Panc1 (cell line): Measurements from ENCODE around the gene CC2D1A. TPM values are rescaled to one million over a fixed set of nuclear protein-coding genes. Genes with fewer than 3 reads are reported as not detected.

Experiments used
- ATAC-seq: fragments of 200-7000 bp; cut with Tn5 transposase; 2 replicates; pipeline ENCODE4 v1.9.1; 2020; ENCODE audit warnings: mild to moderate bottlenecking, moderate library complexity
- BruUV-seq: library from RNA; stranded (reverse); fragments of 400-500 nt; replicated peaks from 2 replicates; lab custom pipeline; 2021; lab: Mats Ljungman, UMichigan
- CTCF ChIA-PET: fragments of 300-600 bp; sonication (Branson Sonifier 250); formaldehyde crosslinking; loops from one replicate; lab custom pipeline; 2022; ENCODE audit warnings: antibody characterized with exemption; lab: Charles Lee
- POLR2A ChIA-PET: fragments of 300-600 bp; sonication (Branson Sonifier 250); formaldehyde crosslinking; loops from one replicate; lab custom pipeline; 2022; ENCODE audit warnings: antibody characterized with exemption; lab: Charles Lee
- DNase-seq: peaks from one replicate; pipeline ENCODE4 v3.0.0-alpha.2; 2010; ENCODE audit warnings: low read depth, low spot score
- H3K27ac ChIP-seq: 2 replicates; pipeline ENCODE4 v1.5.1; 2011; ENCODE audit warnings: mild to moderate bottlenecking, low read length, inconsistent platforms
- H3K27me3 ChIP-seq: fragments of 200-500 bp; sonication (Bioruptor generic); 2 replicates; pipeline ENCODE4 v1.6.0; 2014; ENCODE audit warnings: low read length, inconsistent platforms; ENCODE audit not compliant: control insufficient read depth, insufficient read depth
- H3K36me3 ChIP-seq: fragments of 200-500 bp; sonication (Bioruptor generic); 2 replicates; pipeline ENCODE4 v1.5.1; 2014; ENCODE audit warnings: inconsistent platforms, mild to moderate bottlenecking, low read length, moderate library complexity; ENCODE audit not compliant: control insufficient read depth, insufficient read depth
- H3K4me1 ChIP-seq: 2 replicates; pipeline ENCODE4 v1.5.1; 2011; ENCODE audit warnings: inconsistent platforms, mild to moderate bottlenecking, low read length, moderate library complexity; ENCODE audit not compliant: control insufficient read depth, insufficient read depth
- H3K4me3 ChIP-seq, 2 experiments: 2 replicates each; pipeline ENCODE4 v1.5.1; 2011 to 2012; ENCODE audit warnings: low read depth in 2 of 2, low read length in 2 of 2, mild to moderate bottlenecking in 2 of 2, inconsistent platforms in 1 of 2, moderate library complexity in 1 of 2
- H3K9me3 ChIP-seq: fragments of 200-500 bp; sonication (Bioruptor generic); 2 replicates; pipeline ENCODE4 v1.5.1; 2014; ENCODE audit warnings: low read depth, mild to moderate bottlenecking, inconsistent platforms, low read length, moderate library complexity; ENCODE audit not compliant: control insufficient read depth, insufficient read depth
- CTCF ChIP-seq: fragments of 450-650 bp; IDR thresholded peaks from 2 replicates; pipeline ENCODE4 v1.5.1; 2017; ENCODE audit warnings: mild to moderate bottlenecking
- POLR2AphosphoS5 ChIP-seq: IDR thresholded peaks from 2 replicates; pipeline ENCODE4 v1.6.1; 2012; ENCODE audit warnings: mild to moderate bottlenecking, low read depth, low read length, moderate library complexity
- REST ChIP-seq, 2 experiments: IDR thresholded peaks; 2 replicates each; pipeline ENCODE4 v1.6.1; 2011 to 2012; ENCODE audit warnings: low read depth in 2 of 2, control low read depth in 1 of 2, low read length in 1 of 2, mild to moderate bottlenecking in 1 of 2, moderate library complexity in 1 of 2; ENCODE audit not compliant: insufficient read depth in 1 of 2
- SIN3A ChIP-seq: IDR thresholded peaks from 2 replicates; pipeline ENCODE4 v1.6.1; 2012; ENCODE audit warnings: low read depth, mild to moderate bottlenecking, low read length, moderate library complexity, borderline replicate concordance; ENCODE audit not compliant: insufficient read depth
- TCF7L2 ChIP-seq: IDR thresholded peaks from 2 replicates; pipeline ENCODE4 v1.6.1; 2011; ENCODE audit warnings: mild to moderate bottlenecking, low read depth, low read length, inconsistent platforms
- in situ Hi-C: cut with HindIII; loops from 2 replicates; pipeline ENCODE4 v1.10.0; 2016; ENCODE audit warnings: low sequenced_read_pairs, low pct_unique_long_range_greater_than_20kb
- intact Hi-C: fragments of 100-400 bp; cut with micrococcal nuclease; formaldehyde crosslinking; loops from one replicate; pipeline ENCODE4 v1.10.0; 2022; ENCODE audit not compliant: unreplicated experiment
- total RNA-seq: library from RNA; stranded (reverse); gene quantifications from one replicate; pipeline ENCODE4 v1.2.1, GENCODE V29; 2021; ENCODE audit not compliant: unreplicated experiment

The CC2D1A gene
- total RNA-seq, 1 experiment from 2014 or later: 28.0 TPM

- in situ Hi-C loops (no loop called here), intact Hi-C loops (no loop called here)
- CTCF ChIA-PET: no interaction called here
- no peak overlapping the region for H3K4me3 ChIP-seq
- ATAC-seq: no peak; the same call in 1 of the 2 replicates
- POLR2A ChIA-PET: no interaction called here
- no peaks in the 10 kb centered on the region for H3K9me3 ChIP-seq
- BruUV-seq: no TSS peak
- no peaks in the 10 kb centered on the region for H3K27me3 ChIP-seq
- no peaks in the 10 kb centered on the region for H3K36me3 ChIP-seq
- no peak overlapping the region for H3K27ac ChIP-seq
- H3K4me1 ChIP-seq: no peaks in the 10 kb centered on the region
- DNase-seq: no peak
- no peak for TF ChIP-seq TCF7L2
- TF ChIP-seq REST (IDR thresholded peaks at IDR 0.05; ENCODE audit: insufficient read depth in 1 of 2, low read depth in 2 of 2, low read length in 1 of 2): no peak
- TF ChIP-seq CTCF: no peak
- TF ChIP-seq POLR2AphosphoS5: no peak
- no peak for TF ChIP-seq SIN3A
These were observed 72.6 kb downstream of the CC2D1A start for GRCh38 chr19:13978351-13979243.

GRCh38 chr19:13979244-13979615 lies 73.2 kb downstream of the CC2D1A start:
- TF ChIP-seq REST (IDR thresholded peaks at IDR 0.05; ENCODE audit: insufficient read depth in 1 of 2, low read depth in 2 of 2, low read length in 1 of 2) (no peak), POLR2AphosphoS5 (no peak), SIN3A (no peak), TCF7L2 (no peak), CTCF (no peak)
- POLR2A ChIA-PET: no interaction called here
- H3K27me3 ChIP-seq: no peaks in the 10 kb centered on the region
- 0 out of 2 replicates have a peak, but pooled peaks have one; percentile 11 for ATAC-seq
- BruUV-seq: no TSS peak
- DNase-seq: no peak
- in situ Hi-C loops (no loop called here), intact Hi-C loops (no loop called here)
- H3K4me1 ChIP-seq: no peaks in the 10 kb centered on the region
- no peaks in the 10 kb centered on the region for H3K36me3 ChIP-seq
- CTCF ChIA-PET: no interaction called here
- H3K9me3 ChIP-seq: no peaks in the 10 kb centered on the region
- no peak overlapping the region for H3K27ac ChIP-seq
- H3K4me3 ChIP-seq: no peak overlapping the region
